ENCODE results near the gene KCNB1. TPM values are rescaled to one million over a fixed set of nuclear protein-coding genes. Genes with fewer than 3 reads are reported as not detected.

The KCNB1 gene
- total RNA-seq, 2 experiments from 2014 or later = not detected

GRCh38 chr20:49330701-49331615 lies 151.5 kb downstream of the KCNB1 start:
- Mint-ChIP-seq H3K36me3 (ENCODE audit: low read depth) (no peaks in the 10 kb centered on the region), H3K27me3 (peaks cover 16% of the 10 kb centered on the region), H3K4me1 (no peaks in the 10 kb centered on the region), H3K4me3 (no peak overlapping the region), H3K27ac (no peak overlapping the region), H3K9me3 (ENCODE audit: low read depth) (no peaks in the 10 kb centered on the region)
- ChIA-PET POLR2A (no interaction called here), CTCF (interaction anchor here (0.6 to 1.5 kb wide), 13 partner anchors 11 to 334 kb away, joined by 3 to 6 read pairs (median 3); no protein-coding TSS in a partner anchor)
- intact Hi-C loops (cut with DNase I, micrococcal nuclease) = loop anchor here (10.0 kb wide), 2 partner anchors 514 to 594 kb away; no protein-coding TSS in a partner anchor
- DNase-seq (no peak), ATAC-seq (no peak)

GRCh38 chr20:49328790-49329189 lies 153.7 kb downstream of the KCNB1 start:
- intact Hi-C loops (cut with DNase I, micrococcal nuclease) = no loop called here
- Mint-ChIP-seq H3K4me1 (peaks cover 8% of the 10 kb centered on the region), H3K9me3 (ENCODE audit: low read depth) (no peaks in the 10 kb centered on the region), H3K27ac (no peak overlapping the region), H3K4me3 (no peak overlapping the region), H3K36me3 (ENCODE audit: low read depth) (no peaks in the 10 kb centered on the region), H3K27me3 (peaks cover 14% of the 10 kb centered on the region)
- no peak for ATAC-seq
- ChIA-PET CTCF (interaction anchor here (1.2 kb wide), 1 partner anchor 560 kb away, joined by 4 read pairs; no protein-coding TSS in a partner anchor), POLR2A (no interaction called here)
- no peak for DNase-seq

GRCh38 chr20:49326026-49326425 lies 156.4 kb downstream of the KCNB1 start:
- intact Hi-C loops (cut with DNase I, micrococcal nuclease) = no loop called here
- no peak overlapping the region for H3K27ac Mint-ChIP-seq
- ChIA-PET CTCF (no interaction called here), POLR2A (no interaction called here)
- peaks cover 9% of the 10 kb centered on the region for H3K27me3 Mint-ChIP-seq
- peaks cover 18% of the 10 kb centered on the region for H3K4me1 Mint-ChIP-seq
- ATAC-seq (no peak), DNase-seq (no peak)
- no peak overlapping the region for H3K4me3 Mint-ChIP-seq
- H3K36me3 Mint-ChIP-seq (ENCODE audit: low read depth) = no peaks in the 10 kb centered on the region
- no peaks in the 10 kb centered on the region for H3K9me3 Mint-ChIP-seq (ENCODE audit: low read depth)

GRCh38 chr20:49324306-49324705 lies 158.2 kb downstream of the KCNB1 start:
- H3K4me3 Mint-ChIP-seq = no peak overlapping the region
- CTCF ChIA-PET = interaction anchor here (0.8 kb wide), 1 partner anchor 284 kb away, joined by 5 read pairs; no protein-coding TSS in a partner anchor

DNA sequence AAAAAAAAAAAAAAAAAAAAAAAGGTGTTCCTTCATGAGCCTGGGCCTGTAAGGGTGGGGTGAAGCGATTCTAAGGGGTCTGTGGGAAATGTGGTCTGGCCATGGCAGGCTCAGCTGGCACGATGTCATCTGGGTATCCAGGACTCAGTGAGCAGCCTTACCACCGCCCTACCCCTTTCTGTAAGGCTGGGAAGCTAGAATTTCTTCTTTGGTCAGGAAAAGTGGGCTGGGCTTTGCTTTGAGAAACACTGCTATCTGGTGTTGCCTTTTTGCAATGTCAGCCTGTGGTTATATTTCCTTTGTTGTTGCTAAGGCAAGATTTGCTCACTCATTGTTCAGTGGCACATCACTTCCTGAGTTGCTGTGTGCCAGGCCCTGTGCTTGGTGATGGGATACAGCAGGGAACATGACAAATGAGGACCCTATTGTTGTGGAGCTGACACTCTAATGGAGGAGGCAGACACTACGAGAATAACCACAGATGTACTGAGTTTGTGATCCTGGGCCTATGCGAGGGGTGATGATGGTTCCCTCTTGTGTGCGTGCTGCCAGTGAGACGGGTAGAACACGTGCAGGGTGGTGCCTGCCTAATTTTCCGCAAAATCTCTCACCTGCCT lies 158.7 kb downstream of the KCNB1 start:
- Mint-ChIP-seq H3K27ac (peak overlapping the region; percentile 84), H3K9me3 (ENCODE audit: low read depth) (no peaks in the 10 kb centered on the region), H3K4me3 (no peak overlapping the region), H3K27me3 (peaks cover 24% of the 10 kb centered on the region), H3K4me1 (peaks cover 23% of the 10 kb centered on the region), H3K36me3 (ENCODE audit: low read depth) (no peaks in the 10 kb centered on the region)
- ChIA-PET POLR2A (no interaction called here), CTCF (interaction anchor here (0.6 to 1.5 kb wide), 3 partner anchors 12 to 285 kb away, joined by 3 to 5 read pairs (median 4); no protein-coding TSS in a partner anchor)
- ATAC-seq (peak; percentile 93), DNase-seq (peak; percentile 48)
- intact Hi-C loops (cut with DNase I, micrococcal nuclease) = loop anchor here in 1 of 2 experiments (1.0 kb wide), 1 partner anchor 77 kb away; no protein-coding TSS in a partner anchor

More at GRCh38 chr20:49324306-49324705, 158.2 kb downstream of the KCNB1 start:
- H3K27ac Mint-ChIP-seq = peak overlapping the region; percentile 84
- peaks cover 18% of the 10 kb centered on the region for H3K27me3 Mint-ChIP-seq
- H3K36me3 Mint-ChIP-seq (ENCODE audit: low read depth) = no peaks in the 10 kb centered on the region
- H3K4me1 Mint-ChIP-seq = peaks cover 18% of the 10 kb centered on the region
- POLR2A ChIA-PET = no interaction called here
- ATAC-seq (no peak), DNase-seq (no peak)
- no peaks in the 10 kb centered on the region for H3K9me3 Mint-ChIP-seq (ENCODE audit: low read depth)
- intact Hi-C loops (cut with DNase I, micrococcal nuclease) = no loop called here

- Mint-ChIP-seq H3K27me3 (peaks cover 41% of the 10 kb centered on the region), H3K27ac (no peak overlapping the region), H3K9me3 (ENCODE audit: low read depth) (no peaks in the 10 kb centered on the region), H3K36me3 (ENCODE audit: low read depth) (peaks cover 1% of the 10 kb centered on the region), H3K4me3 (no peak overlapping the region), H3K4me1 (peaks cover 28% of the 10 kb centered on the region)
- no peak for ATAC-seq
- intact Hi-C loops (cut with DNase I, micrococcal nuclease) = no loop called here
- ChIA-PET POLR2A (interaction anchor here (0.8 kb wide), 1 partner anchor 31 kb away, joined by 5 read pairs; no protein-coding TSS in a partner anchor), CTCF (interaction anchor here (0.6 to 2.3 kb wide), 7 partner anchors 10 to 288 kb away, joined by 3 to 7 read pairs (median 3); no protein-coding TSS in a partner anchor)
- DNase-seq = no peak
Observed at GRCh38 chr20:49320460-49320859, 162.0 kb downstream of the KCNB1 start.

DNA sequence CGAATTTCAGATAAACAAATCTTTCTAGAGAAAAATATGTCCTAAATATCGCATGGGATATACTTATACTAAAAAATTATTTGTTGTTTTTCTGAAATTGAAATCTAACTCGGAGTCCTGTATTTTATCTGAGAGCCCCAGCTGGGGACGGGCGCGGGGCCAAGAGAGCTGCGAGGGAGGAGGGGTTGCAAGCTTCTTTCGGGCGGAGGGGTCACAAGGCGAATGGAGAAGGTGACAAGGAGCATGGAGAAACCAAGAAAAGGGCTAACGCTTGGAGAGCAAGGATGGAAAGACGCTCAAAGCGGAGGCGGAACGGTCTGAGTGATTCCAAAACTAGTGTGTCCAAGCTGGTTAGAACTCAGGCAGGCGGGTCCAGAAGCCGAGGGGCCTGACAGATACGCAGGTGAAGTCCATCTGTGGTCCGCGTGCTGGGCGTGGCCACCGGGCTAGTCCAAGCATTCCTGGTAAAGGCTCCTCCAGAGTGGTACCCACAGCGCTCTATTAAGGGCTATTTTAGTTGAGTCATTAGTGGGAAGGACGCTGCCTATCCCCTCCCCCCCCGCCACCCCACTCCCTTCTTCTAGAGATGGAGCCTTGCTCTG lies 163.2 kb downstream of the KCNB1 start:
- Mint-ChIP-seq H3K27ac (no peak overlapping the region), H3K4me1 (peaks cover 24% of the 10 kb centered on the region), H3K4me3 (peak overlapping the region; percentile 69), H3K36me3 (ENCODE audit: low read depth) (peaks cover 1% of the 10 kb centered on the region), H3K9me3 (ENCODE audit: low read depth) (no peaks in the 10 kb centered on the region), H3K27me3 (peaks cover 42% of the 10 kb centered on the region)
- peak; percentile 11 for DNase-seq
- ATAC-seq = no peak
- POLR2A ChIA-PET = interaction anchor here (0.6 to 0.7 kb wide), 2 partner anchors 35 to 137 kb away, joined by 3 read pairs; no protein-coding TSS in a partner anchor
- intact Hi-C loops (cut with DNase I, micrococcal nuclease) = loop anchor here in 1 of 2 experiments (5.0 kb wide), 1 partner anchor 1337 kb away; no protein-coding TSS in a partner anchor
- CTCF ChIA-PET = interaction anchor here (0.8 to 2.3 kb wide), 3 partner anchors 10 to 75 kb away, joined by 3 to 7 read pairs (median 3); no protein-coding TSS in a partner anchor

DNA sequence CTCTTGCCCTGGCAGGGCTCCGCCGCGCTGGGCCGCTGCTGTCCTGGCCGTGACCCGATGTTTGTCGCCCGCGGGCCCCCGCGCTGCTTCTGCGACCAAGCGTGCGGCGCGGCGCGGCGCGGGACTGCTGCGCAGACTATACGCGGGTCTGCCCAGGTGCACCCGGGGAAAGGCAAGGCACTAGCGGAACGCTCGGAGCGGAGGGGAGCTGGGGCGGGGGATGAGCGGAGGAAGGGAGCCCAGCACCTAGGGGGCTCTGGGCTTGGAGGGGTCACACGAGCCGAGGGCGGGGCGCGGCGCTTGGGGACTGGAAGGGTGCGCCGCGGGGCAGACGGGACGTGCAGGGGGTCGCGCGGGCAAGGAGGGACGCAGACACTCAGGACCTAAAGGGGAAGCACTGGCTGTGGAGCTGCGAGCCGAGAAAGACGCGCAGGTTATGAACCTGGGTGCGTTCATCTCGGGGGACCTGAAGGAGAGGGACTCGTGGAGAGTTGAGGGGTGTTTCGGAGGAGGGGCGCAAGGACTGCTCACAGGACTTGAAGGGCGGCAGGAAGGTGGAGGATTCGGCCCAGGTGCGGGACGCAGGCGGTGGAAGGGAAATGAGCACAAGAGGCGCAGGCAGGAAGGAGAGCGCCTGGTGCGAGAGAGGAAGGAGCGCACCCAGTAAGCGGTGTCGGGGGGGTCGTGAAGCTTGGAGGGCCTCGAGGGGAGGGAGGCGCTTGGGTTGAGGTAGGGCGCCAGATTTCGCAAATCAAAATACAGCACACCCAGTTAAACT lies 163.8 kb downstream of the KCNB1 start:
- intact Hi-C loops (cut with DNase I, micrococcal nuclease) = loop anchor here in 1 of 2 experiments (5.0 kb wide), 1 partner anchor 1336 kb away; no protein-coding TSS in a partner anchor
- Mint-ChIP-seq H3K9me3 (ENCODE audit: low read depth) (no peaks in the 10 kb centered on the region), H3K27ac (peak overlapping the region; percentile 0), H3K27me3 (peaks cover 43% of the 10 kb centered on the region), H3K4me3 (peak overlapping the region; percentile 69), H3K4me1 (peaks cover 18% of the 10 kb centered on the region), H3K36me3 (ENCODE audit: low read depth) (peaks cover 1% of the 10 kb centered on the region)
- ChIA-PET CTCF (interaction anchor here (0.6 to 2.3 kb wide), 4 partner anchors 9 to 532 kb away, joined by 3 to 7 read pairs (median 3); no protein-coding TSS in a partner anchor), POLR2A (interaction anchor here (0.6 kb wide), 2 partner anchors 35 to 276 kb away, joined by 3 read pairs; no protein-coding TSS in a partner anchor)
- peak; percentile 40 for ATAC-seq
- peak; percentile 31 for DNase-seq

DNA sequence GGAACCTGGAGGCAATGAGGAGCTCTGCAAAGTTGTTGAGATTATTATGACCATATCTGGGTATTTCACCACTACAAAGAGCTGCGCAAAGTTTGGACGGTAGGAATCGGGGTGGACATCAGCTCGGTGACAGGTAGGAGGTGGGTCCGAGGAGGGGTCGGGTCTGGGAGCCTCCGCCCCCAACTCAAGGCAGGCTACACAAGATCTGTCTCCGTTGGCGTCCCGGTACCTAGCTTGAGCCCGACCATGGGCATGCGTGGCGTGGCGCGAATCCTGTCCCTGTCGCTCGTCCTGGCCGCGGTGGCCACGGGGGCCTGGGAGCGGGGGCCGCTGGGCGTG lies 164.4 kb downstream of the KCNB1 start:
- H3K4me1 Mint-ChIP-seq = peaks cover 12% of the 10 kb centered on the region
- H3K27me3 Mint-ChIP-seq = peaks cover 43% of the 10 kb centered on the region
- ChIA-PET POLR2A (interaction anchor here (0.6 kb wide), 2 partner anchors 22 to 276 kb away, joined by 3 to 8 read pairs; no protein-coding TSS in a partner anchor), CTCF (interaction anchor here (0.6 to 0.9 kb wide), 3 partner anchors 67 to 1934 kb away, joined by 3 read pairs; no protein-coding TSS in a partner anchor)
- H3K9me3 Mint-ChIP-seq (ENCODE audit: low read depth) = no peaks in the 10 kb centered on the region
- intact Hi-C loops (cut with DNase I, micrococcal nuclease) = loop anchor here in 1 of 2 experiments (5.0 kb wide), 1 partner anchor 1336 kb away; no protein-coding TSS in a partner anchor
- no peak overlapping the region for H3K4me3 Mint-ChIP-seq
- no peak for ATAC-seq
- peaks cover 1% of the 10 kb centered on the region for H3K36me3 Mint-ChIP-seq (ENCODE audit: low read depth)
- no peak for DNase-seq
- H3K27ac Mint-ChIP-seq = no peak overlapping the region

GRCh38 chr20:49316704-49317103 lies 165.8 kb downstream of the KCNB1 start:
- ChIA-PET CTCF (interaction anchor here (1.0 kb wide), 1 partner anchor 79 kb away, joined by 3 read pairs; no protein-coding TSS in a partner anchor), POLR2A (no interaction called here)
- intact Hi-C loops (cut with DNase I, micrococcal nuclease) = loop anchor here in 1 of 2 experiments (5.0 kb wide), 1 partner anchor 1334 kb away; no protein-coding TSS in a partner anchor
- DNase-seq (no peak), ATAC-seq (no peak)
- Mint-ChIP-seq H3K27ac (no peak overlapping the region), H3K27me3 (peaks cover 43% of the 10 kb centered on the region), H3K36me3 (ENCODE audit: low read depth) (peaks cover 1% of the 10 kb centered on the region), H3K9me3 (ENCODE audit: low read depth) (no peaks in the 10 kb centered on the region), H3K4me3 (no peak overlapping the region), H3K4me1 (peaks cover 10% of the 10 kb centered on the region)
